Activated T-helper 1 cell treated with anti-CD3 and anti-CD28 coated beads, Interleukin-2, amount 50 U/mL, for 16 hours (primary cell): ENCODE measurements around the gene GPR15.
"Not testable (repeated sequence)": the region's sequence is repeated elsewhere in the genome, so short reads cannot be mapped to it uniquely, and the experiment has no call there.

Source experiments
- DNase-seq, 2 donors: peaks; one replicate each; pipeline ENCODE4 v3.0.0-alpha.2; 2020; ENCODE audit warnings: low read depth in 1 of 2, low spot score in 1 of 2

GPR15 gene

GRCh38 chr3:98556164-98557130, 24.7 kb downstream of the GPR15 start:
- DNase-seq = peak; percentile 31 to 60

- peak in 1 of 2 donors; percentile 29 for DNase-seq
These were observed 25.7 kb downstream of the GPR15 start for GRCh38 chr3:98557324-98558010.

- no peak for DNase-seq
These were observed 26.5 kb downstream of the GPR15 start for GRCh38 chr3:98558100-98558827.

GRCh38 chr3:98559769-98560168, 28.0 kb downstream of the GPR15 start:
- not testable (repeated sequence) for DNase-seq

- DNase-seq = no peak
These were observed 29.1 kb downstream of the GPR15 start for GRCh38 chr3:98560911-98561310.

- no peak for DNase-seq
These were observed 30.1 kb downstream of the GPR15 start for GRCh38 chr3:98561727-98562521.

GRCh38 chr3:98563661-98564281, 32.0 kb downstream of the GPR15 start:
- DNase-seq = no peak

- no peak for DNase-seq
These were observed 32.7 kb downstream of the GPR15 start for GRCh38 chr3:98564282-98565005.

- DNase-seq = no peak
These were observed 33.5 kb downstream of the GPR15 start for GRCh38 chr3:98565237-98565643.

GRCh38 chr3:98565843-98566242, 34.1 kb downstream of the GPR15 start:
- no peak for DNase-seq

GRCh38 chr3:98567666-98568270, 36.0 kb downstream of the GPR15 start:
- DNase-seq = no peak

GRCh38 chr3:98568402-98568801, 36.6 kb downstream of the GPR15 start:
- DNase-seq = no peak

GRCh38 chr3:98573181-98573728, 41.5 kb downstream of the GPR15 start:
- no peak for DNase-seq

GRCh38 chr3:98574132-98574531, 42.4 kb downstream of the GPR15 start:
- no peak for DNase-seq

GRCh38 chr3:98577178-98577895, 45.6 kb downstream of the GPR15 start:
- no peak for DNase-seq

- no peak for DNase-seq
These were observed 48.9 kb downstream of the GPR15 start for GRCh38 chr3:98580401-98581386.

GRCh38 chr3:98581474-98581873, 49.7 kb downstream of the GPR15 start:
- no peak for DNase-seq
